WERI-Rb-1 (cell line): ENCODE data around the gene PLCL2.

Experiments
- DNase-seq: peaks from one replicate; pipeline ENCODE4 v3.0.0-alpha.2; 2020
- H3K27ac ChIP-seq: fragments of 250-450 bp; sonication (Bioruptor Pico); 2 replicates; pipeline ENCODE4 v1.5.1; 2020; ENCODE audit warnings: mild to moderate bottlenecking, moderate library complexity
- H3K27me3 ChIP-seq: fragments of 250-450 bp; sonication (Bioruptor Pico); 2 replicates; pipeline ENCODE4 v1.5.1; 2021; ENCODE audit warnings: mild to moderate bottlenecking, low read depth, moderate library complexity; ENCODE audit not compliant: insufficient read depth, severe bottlenecking
- H3K36me3 ChIP-seq: fragments of 250-450 bp; sonication (Bioruptor Pico); 2 replicates; pipeline ENCODE4 v1.5.1; 2020; ENCODE audit warnings: mild to moderate bottlenecking, moderate library complexity
- H3K4me3 ChIP-seq: 2 replicates; pipeline ENCODE4 v1.5.1; 2011; ENCODE audit warnings: low read depth, mild to moderate bottlenecking, control low read depth, low read length
- H3K9me3 ChIP-seq: fragments of 250-450 bp; sonication (Bioruptor Pico); 2 replicates; pipeline ENCODE4 v1.5.1; 2021; ENCODE audit warnings: mild to moderate bottlenecking, moderate library complexity; ENCODE audit not compliant: severe bottlenecking
- TF ChIP-seq, protein P1 (sequence below): IDR thresholded peaks from 2 replicates; pipeline ENCODE4 v1.5.1; 2011; ENCODE audit warnings: low read depth, mild to moderate bottlenecking, control low read depth, inconsistent platforms, low read length

The PLCL2 gene

DNA sequence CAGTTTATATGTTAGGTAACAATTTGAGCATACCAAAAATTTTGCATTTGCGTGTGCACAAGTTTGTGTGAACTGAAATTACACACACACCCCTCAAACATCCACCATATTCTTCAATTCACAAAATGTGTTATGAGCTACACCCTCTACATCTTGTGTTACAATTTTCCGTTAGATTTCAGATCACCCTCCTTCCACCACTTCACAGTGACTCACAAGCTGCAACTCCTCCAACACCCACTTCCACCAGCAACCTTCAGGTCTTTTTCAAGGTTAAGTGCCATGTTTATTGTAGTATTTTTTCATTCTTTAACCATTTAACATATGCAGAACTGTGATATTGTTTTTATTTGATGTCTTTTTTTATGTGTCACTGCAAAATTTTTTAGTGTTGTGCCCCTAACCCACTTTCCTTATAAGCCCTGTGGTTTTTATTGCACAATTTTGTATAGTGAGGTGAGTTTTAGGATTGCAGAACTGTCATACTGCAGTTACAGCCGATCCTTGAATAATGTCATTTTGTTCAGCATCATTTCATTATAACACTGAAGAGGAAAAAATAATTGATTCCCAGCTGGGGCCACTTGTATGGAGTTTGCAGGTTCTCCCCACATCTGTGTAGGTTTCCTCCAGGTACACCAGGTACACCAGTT is 148.9 kb downstream of the PLCL2 start:
- H3K27me3 ChIP-seq: no peaks in the 10 kb centered on the region
- H3K36me3 ChIP-seq: no peaks in the 10 kb centered on the region
- no peaks in the 10 kb centered on the region for H3K9me3 ChIP-seq
- H3K27ac ChIP-seq: no peak overlapping the region
- DNase-seq: no peak
- TF ChIP-seq, protein P1, sequence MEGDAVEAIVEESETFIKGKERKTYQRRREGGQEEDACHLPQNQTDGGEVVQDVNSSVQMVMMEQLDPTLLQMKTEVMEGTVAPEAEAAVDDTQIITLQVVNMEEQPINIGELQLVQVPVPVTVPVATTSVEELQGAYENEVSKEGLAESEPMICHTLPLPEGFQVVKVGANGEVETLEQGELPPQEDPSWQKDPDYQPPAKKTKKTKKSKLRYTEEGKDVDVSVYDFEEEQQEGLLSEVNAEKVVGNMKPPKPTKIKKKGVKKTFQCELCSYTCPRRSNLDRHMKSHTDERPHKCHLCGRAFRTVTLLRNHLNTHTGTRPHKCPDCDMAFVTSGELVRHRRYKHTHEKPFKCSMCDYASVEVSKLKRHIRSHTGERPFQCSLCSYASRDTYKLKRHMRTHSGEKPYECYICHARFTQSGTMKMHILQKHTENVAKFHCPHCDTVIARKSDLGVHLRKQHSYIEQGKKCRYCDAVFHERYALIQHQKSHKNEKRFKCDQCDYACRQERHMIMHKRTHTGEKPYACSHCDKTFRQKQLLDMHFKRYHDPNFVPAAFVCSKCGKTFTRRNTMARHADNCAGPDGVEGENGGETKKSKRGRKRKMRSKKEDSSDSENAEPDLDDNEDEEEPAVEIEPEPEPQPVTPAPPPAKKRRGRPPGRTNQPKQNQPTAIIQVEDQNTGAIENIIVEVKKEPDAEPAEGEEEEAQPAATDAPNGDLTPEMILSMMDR: no peak
- no peak overlapping the region for H3K4me3 ChIP-seq

DNA sequence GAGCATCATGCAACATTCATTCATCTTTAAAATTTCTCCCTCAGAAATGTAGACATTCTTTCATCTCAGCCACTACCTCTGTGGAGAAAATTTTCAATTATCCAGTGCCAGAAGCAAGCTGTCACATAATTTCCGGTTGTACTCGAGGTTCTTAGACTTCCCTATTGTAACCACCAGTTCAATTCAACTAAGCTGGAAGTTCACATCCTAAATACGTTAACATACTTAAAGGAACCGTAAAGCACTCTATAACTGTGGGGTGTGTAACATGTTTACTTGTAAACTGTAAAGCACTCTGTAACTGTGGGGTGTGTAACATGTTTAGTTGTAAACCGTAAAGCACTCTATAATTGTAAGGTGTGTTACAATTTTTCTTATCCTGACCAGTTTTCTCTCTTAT is 150.3 kb downstream of the PLCL2 start:
- Histone ChIP-seq H3K4me3 (no peak overlapping the region), H3K27ac (no peak overlapping the region), H3K9me3 (no peaks in the 10 kb centered on the region), H3K27me3 (no peaks in the 10 kb centered on the region), H3K36me3 (no peaks in the 10 kb centered on the region)
- DNase-seq: no peak
- TF ChIP-seq, protein P1: no peak

GRCh38 chr3:17035966-17036365 is 151.2 kb downstream of the PLCL2 start:
- no peak overlapping the region for H3K27ac ChIP-seq
- no peak overlapping the region for H3K4me3 ChIP-seq
- DNase-seq: no peak
- H3K27me3 ChIP-seq: no peaks in the 10 kb centered on the region
- H3K9me3 ChIP-seq: no peaks in the 10 kb centered on the region
- TF ChIP-seq, protein P1: no peak
- no peaks in the 10 kb centered on the region for H3K36me3 ChIP-seq

DNA sequence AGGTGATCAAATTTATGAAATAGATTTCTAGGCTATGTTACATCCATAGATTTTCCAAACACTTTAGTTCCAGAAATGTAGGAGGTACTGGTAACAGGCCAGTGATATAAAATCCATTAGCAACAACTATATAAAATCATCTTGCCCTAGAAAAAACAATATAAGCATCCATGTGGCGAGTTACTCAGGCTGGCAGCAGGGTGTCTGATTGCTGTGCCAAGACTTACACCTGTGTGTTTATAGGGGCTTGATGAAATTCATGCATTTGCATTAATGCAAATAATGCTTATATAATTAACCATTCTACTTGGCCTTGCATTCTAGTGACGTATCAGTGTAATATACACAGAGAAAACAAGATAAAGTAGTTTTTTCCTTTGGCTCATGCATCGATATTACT is 153.4 kb downstream of the PLCL2 start:
- no peak overlapping the region for H3K4me3 ChIP-seq
- H3K27ac ChIP-seq: no peak overlapping the region
- no peaks in the 10 kb centered on the region for H3K9me3 ChIP-seq
- no peak for DNase-seq
- H3K36me3 ChIP-seq: no peaks in the 10 kb centered on the region
- H3K27me3 ChIP-seq: no peaks in the 10 kb centered on the region
- TF ChIP-seq, protein P1: no peak

DNA sequence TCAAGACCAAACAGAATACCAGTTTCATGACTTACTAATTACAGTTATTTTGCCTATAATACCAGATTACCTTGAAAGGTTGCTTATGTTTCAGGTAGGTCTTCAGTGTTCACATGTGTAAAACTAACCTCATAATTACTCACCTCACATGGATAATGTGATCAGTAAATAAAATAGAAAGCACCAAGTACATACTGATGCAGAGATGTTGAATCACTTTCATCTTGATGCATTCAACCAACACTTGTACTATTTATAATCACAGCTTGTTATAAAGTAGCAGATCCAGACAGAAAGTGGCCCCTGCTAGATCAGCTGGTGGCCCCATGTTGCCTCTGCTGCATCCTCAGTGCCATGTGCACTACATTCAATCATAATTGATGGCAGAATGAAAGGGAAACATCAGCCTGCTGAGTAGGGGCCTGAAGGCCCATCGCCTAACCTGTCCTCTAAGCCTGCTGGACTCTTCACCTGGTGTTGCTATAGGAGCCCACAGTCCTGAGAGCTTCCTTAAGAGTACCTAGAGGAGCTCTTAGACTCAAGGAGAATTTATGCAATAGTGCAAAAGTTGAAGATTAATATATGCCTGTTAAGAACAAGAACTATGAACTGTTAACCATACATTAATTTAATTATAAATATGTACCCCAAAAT is 154.3 kb downstream of the PLCL2 start:
- Histone ChIP-seq H3K4me3 (no peak overlapping the region), H3K27me3 (no peaks in the 10 kb centered on the region), H3K9me3 (no peaks in the 10 kb centered on the region), H3K27ac (no peak overlapping the region), H3K36me3 (no peaks in the 10 kb centered on the region)
- TF ChIP-seq, protein P1: no peak
- no peak for DNase-seq
